NCI-H2196 (cell line): ENCODE data around the gene KIF2B.
"Not testable (repeated sequence)": the region's sequence is repeated elsewhere in the genome, so short reads cannot be mapped to it uniquely, and the experiment has no call there.

Experiments used
- DNase-seq: peaks from one replicate; lab custom pipeline; 2025; ENCODE audit not compliant: unreplicated experiment; lab: John Stamatoyannopoulos, UW

Gene KIF2B

GRCh38 chr17:53822764-53823163 lies at the start of gene KIF2B:
TSS of gene KIF2B (plus strand) at chr17:53822927. CDS start at chr17:53823034, 107 bp downstream.
- no peak for DNase-seq

- no peak for DNase-seq
These were observed 42.4 kb upstream of the KIF2B start for GRCh38 chr17:53780320-53780719.

GRCh38 chr17:53791551-53791950 lies 31.2 kb upstream of the KIF2B start:
- no peak for DNase-seq

GRCh38 chr17:53792451-53792850 lies 30.3 kb upstream of the KIF2B start:
- DNase-seq = no peak

GRCh38 chr17:53792997-53793396 lies 29.7 kb upstream of the KIF2B start:
- no peak for DNase-seq

- DNase-seq = no peak
These were observed 27.9 kb upstream of the KIF2B start for GRCh38 chr17:53794875-53795274.

- DNase-seq = no peak
These were observed 26.1 kb upstream of the KIF2B start for GRCh38 chr17:53796642-53797041.

- no peak for DNase-seq
These were observed 25.2 kb upstream of the KIF2B start for GRCh38 chr17:53797501-53797900.

- DNase-seq = no peak
These were observed 18.3 kb upstream of the KIF2B start for GRCh38 chr17:53804437-53804836.

GRCh38 chr17:53806473-53806872 lies 16.3 kb upstream of the KIF2B start:
- DNase-seq = no peak

- no peak for DNase-seq
These were observed 15.4 kb upstream of the KIF2B start for GRCh38 chr17:53807286-53807685.

GRCh38 chr17:53818271-53818670 lies 4.5 kb upstream of the KIF2B start:
- no peak for DNase-seq

- DNase-seq = no peak
These were observed 3.8 kb upstream of the KIF2B start for GRCh38 chr17:53818929-53819328.

- no peak for DNase-seq
These were observed 2.8 kb upstream of the KIF2B start for GRCh38 chr17:53819956-53820355.

- DNase-seq = no peak
These were observed 769 bp downstream of the KIF2B start for GRCh38 chr17:53823341-53824050.

- not testable (repeated sequence) for DNase-seq
These were observed 12.0 kb downstream of the KIF2B start for GRCh38 chr17:53834771-53835170.

- no peak for DNase-seq
These were observed 14.4 kb downstream of the KIF2B start for GRCh38 chr17:53837131-53837530.

GRCh38 chr17:53844491-53845107 lies 21.9 kb downstream of the KIF2B start:
- no peak for DNase-seq

GRCh38 chr17:53871128-53871527 lies 48.4 kb downstream of the KIF2B start:
- DNase-seq = not testable (repeated sequence)
